Measurements from ENCODE around the gene ADARB2.

The ADARB2 gene

DNA sequence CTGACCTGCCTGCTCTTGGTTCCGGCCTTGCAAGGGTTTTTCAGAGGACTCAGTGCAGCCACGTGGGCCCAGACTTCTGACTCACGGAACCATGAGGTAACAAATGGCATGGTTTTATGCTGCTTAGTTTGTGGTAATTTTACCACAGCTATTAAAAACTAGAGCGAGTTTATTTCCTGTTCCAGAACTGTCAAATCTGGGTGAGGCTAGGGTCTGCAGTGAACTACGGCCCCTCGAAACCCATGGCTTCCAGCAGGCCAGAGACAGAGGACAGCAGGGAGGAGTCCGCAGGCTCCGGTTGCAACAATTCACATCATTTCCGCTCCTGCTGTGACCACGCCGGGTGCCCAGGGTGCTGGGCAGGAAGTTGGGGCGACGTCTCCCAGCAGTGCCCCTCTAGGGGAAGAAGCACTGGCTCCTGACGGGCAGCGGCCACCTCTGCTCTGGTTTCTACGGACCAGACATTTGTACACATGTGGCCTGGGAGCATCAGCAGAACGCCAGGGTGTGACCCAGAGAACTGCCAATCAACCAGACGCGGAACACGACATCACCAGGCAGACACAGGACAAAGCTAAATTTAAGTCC is 74.8 kb downstream of the ADARB2 start:
- DNase-seq (ENCODE audit: low read depth), result no peak

DNA sequence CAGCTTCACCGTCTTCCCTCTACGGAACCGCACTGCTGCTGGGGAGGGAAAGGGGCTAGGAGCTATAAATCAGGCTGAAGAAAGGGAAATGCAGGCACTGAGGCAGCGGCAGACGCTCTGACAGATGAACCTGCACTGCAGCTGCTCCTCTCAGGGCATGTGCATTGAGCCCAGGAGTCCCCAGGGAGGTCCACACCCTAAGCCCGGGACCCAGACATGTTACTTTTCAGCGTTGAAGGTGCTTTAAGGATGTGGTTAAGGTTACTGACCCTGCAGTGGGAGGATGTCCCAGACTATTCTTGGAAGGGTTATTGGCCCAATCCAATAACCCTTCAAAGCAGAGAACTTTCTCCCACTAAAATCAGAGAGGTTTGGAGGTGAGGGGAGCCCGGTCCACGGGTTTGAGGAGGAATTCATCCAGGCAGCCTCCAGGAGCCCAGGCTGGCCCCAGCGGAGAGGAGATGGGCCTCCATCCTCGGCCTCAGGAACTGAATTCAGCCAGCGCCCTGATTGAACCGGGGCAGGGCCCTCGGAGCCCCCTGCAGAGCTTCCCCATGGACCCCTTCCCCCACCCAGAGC is 75.4 kb downstream of the ADARB2 start:
- DNase-seq (ENCODE audit: low read depth), result no peak

DNA sequence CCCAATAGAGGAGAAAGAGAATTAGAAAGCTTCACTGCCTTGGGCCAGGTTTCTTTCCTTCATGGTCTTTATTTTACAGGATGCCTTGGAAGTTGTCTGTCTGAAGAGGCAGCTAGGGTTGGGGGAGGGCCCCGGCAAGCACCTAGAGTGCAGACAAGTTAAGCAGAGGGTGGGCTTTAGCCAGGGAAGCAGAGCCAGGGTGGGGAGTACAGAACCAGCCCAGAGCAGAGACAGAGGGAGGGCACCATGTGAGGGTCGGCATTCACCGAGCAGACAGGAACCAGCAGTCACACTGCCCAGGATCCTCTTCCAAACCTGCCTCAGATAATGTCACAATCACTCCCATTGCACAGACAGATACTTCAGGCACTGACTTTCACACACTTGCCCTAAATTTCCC is 75.9 kb downstream of the ADARB2 start:
- no peak for DNase-seq (ENCODE audit: low read depth)

DNA sequence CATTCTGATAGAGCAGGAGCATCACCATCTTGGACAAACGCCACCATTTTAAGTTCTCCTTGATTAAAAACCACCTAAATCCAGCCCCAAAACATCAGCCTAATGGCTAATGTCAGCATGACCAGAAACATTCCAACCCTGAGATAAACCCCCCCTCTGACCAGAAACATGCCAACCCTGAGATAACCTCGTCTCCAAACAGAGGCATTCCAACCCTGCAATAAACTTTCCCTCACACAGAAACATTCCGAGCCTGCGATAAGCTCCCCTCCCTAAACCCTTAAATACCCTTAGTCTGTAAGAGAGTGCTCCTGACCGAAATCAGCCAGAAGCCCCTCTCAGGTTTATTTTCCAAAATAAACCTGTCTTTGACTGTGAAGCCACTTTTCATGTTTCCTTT is 76.5 kb downstream of the ADARB2 start:
- no peak for DNase-seq (ENCODE audit: low read depth)

DNA sequence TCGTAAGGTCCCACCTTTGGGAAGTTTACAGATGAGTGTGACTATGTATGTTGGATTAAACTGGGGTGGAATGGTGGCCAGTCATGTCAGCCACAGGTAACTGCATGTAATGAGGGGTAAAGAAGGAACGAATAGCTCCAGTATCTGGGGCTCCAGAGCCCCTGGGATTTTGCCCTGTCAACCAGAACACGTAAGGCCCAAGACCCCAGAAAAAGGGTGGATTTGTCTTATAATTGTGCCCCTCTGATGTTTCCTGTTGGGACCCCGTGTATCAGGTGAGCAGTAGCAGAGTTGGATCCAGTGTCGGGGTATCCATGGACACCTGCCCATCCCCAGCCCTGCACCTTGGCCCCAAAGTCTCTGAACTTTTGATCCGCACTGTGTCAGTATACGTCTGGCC is 76.9 kb downstream of the ADARB2 start:
- DNase-seq (ENCODE audit: low read depth), result no peak

DNA sequence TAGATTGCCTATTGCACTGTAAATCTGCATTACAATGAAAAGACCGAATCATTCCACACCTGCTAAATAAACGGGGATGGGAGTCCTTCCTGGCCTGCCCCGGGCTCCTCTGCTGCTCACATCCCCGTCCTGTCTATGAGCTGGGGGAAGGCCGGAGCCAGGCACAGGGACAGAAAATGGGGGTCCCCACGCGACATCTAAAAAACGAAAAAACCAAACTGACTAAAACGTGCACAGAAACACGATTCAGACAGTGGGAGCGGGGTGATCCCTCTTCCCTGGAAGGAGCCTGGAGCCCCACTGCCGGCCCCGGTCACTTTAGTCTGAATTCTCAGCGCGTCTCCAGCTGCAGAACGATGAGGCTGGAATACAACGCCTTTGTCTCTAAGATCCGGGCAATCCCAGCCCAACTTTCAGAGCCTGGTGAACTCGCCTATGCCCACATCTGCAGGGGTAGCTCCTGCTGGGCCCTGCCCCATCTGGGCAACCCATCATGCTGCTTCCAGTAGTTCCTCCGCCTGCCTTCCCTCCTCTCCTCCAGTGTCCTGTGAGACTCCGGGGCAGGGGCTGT is 78.0 kb downstream of the ADARB2 start:
- DNase-seq (ENCODE audit: low read depth), result no peak

DNA sequence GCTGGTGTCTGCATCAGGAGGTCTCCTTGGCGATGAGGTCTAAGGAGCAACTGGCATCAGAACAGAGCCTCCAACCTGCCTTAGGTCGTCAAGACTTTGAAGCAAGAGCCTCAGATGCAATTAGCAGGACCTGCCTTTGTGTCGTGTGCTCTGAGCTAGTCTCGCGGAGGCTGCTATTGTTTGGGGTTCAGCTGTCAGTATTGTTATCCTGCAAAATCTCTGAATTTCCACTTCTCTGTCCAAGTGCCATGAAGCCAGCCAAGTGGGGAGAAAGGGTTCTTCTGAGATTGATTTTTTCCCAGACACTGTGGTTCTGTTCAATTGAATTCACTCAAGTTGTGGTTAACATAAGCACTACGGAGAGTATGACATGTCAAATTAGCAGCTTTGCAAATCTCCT is 78.7 kb downstream of the ADARB2 start:
- DNase-seq (ENCODE audit: low read depth), result no peak

DNA sequence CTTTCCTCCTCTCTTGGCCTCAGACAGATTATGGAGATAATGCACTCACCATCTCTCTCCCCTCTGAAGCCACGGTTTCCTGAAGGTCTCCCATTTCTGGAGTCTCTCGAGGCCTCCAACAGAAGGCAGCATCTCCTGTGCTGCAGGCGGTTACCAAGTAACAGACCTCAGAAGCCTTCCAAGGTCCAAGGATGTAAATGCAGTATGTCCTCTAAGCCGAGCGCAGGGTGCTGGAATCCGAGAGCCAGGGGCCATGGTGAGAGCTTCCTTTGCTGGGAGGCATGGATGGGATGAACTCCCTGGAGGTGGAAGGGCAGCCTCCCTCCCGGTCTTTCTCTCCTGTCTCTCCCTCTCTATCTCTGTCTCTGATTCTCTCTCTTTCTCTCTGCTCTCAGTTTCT is 79.8 kb downstream of the ADARB2 start:
- no peak for DNase-seq (ENCODE audit: low read depth)

DNA sequence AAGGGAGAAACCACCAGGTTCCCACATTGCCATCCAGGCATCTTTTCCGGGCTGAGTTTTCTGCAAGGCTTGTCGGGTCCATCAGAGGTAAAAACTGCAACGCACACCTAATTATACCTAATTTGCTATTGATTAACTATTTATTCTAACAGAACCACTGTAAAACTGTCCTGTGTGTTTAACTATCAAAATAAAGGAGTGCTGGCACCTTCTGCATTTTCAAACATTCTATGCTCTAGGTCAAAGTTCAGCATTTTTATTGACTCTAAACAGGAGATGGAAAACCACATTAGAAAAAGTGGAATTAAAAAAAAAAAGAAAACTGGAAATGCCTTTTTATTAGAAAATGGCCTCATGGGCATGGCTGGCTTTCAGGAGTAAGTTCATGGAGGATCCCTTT is 82.0 kb downstream of the ADARB2 start:
- DNase-seq (ENCODE audit: low read depth), result no peak

DNA sequence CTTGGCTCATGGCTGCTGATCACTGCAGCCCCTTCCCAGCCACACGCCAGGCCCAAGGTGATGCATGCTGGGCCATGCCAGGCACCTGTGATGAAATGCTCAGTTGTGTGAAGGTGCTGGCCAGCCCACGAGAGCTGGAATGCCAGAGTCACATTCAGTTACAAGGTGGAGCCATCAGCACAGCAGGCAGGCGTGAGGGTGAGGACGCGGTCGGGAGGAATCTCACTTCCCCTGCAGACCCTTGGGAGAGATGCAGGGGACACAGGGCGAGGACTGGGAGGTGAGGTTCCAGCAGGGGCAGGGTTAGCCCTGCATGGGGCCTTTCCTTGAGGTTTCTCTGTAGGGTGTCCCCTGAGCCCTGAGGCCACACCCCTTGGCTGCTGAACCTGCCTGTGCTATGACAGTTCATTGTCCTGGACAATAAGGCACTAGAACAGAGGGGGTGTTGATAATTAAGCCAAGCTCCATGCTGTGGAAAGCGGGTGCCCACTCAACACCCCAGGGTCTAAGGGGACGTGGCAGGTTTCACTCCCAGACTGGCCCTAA is 82.4 kb downstream of the ADARB2 start:
- no peak for DNase-seq (ENCODE audit: low read depth)

DNA sequence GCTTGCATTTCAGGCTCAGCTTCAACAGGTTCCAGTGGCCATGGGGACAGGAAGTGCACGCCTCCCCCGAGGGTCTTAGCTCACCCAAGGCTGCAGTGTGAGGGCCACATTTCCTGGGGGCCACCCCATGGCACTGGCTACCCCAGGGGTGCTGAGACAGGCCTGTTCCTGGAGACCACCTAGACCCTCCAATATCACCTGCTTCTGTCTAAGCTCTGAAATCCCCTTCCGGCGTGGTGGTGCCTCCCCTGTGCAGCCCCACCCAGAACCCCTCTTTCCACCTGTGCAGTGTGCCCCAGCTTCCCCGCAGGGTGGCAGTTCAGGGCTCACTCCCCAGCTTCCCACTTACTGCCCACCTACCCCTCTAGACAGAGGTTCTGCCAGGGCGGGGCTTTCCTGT is 83.1 kb downstream of the ADARB2 start:
- no peak for DNase-seq (ENCODE audit: low read depth)

DNA sequence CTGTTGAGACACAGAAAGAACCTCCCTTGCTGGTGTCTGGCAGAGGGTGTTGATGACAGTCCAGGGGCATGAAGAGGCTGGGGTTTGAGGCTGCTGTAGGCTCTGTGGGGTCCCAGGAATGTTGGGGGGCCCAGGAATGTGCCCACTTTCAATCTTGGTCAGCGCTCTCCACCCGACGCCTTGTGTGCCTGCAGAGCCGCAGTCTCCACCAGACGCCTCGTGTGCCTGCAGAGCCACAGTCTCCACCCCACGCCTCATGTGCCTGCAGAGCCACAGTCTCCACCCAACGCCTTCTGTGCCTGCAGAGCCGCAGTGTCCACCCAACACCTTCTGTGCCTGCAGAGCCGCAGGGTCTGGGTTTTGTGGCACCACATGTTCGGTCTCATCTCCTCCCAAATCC is 84.0 kb downstream of the ADARB2 start:
- DNase-seq (ENCODE audit: low read depth), result no peak

DNA sequence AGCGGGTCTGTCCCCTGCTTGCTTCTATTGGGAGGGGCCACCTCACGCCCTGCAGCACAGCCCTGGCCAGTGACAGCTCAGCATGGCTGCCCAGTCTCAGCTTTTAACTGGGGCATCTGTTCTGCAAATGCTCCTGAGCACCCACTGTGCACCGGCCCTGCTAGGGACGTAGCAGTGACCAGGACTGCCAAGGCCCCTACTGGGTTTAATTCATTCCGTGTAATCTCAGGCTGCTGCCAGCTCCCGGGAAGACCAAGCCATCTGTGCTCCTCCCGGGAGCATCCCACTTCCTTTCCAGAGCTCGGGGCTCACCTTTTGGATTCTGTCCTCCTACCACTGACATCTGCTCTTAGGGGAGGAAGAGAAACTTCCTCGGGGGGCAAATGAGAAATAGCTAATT is 85.2 kb downstream of the ADARB2 start:
- DNase-seq (ENCODE audit: low read depth), result no peak

DNA sequence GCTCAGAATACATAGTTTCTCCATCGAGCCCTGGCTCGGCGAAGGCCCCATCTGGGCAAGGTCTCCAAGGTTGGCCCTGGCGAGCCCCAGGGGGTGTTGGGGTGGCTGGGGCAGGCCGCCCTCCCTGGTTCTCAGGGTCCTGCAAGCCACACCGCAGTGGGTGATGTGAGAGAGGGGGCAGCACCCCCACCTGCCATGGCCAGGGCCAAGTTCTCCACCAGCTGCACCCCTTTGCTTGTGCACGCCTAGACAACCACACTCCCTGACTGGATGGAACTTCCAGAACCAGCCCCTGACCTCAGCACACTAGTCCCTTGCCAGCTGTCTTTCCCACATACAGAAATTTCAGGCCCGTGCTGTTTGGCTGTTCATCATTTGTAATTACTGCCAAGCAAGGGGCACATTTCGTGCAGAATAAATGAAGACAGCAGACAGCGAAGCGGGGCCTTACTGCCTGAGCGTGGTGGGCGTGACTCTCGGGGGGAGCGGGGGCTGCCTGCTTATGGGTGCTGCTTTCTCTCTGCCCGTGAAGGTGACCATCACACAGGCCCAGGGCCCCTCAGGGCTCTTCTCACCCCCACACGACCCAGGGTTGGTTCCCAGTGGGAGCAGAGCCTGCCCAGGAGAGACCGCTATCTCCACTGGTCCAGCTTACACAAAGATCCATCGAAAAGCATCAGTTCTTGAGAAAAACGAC is 85.9 kb downstream of the ADARB2 start:
- no peak for DNase-seq (ENCODE audit: low read depth)

DNA sequence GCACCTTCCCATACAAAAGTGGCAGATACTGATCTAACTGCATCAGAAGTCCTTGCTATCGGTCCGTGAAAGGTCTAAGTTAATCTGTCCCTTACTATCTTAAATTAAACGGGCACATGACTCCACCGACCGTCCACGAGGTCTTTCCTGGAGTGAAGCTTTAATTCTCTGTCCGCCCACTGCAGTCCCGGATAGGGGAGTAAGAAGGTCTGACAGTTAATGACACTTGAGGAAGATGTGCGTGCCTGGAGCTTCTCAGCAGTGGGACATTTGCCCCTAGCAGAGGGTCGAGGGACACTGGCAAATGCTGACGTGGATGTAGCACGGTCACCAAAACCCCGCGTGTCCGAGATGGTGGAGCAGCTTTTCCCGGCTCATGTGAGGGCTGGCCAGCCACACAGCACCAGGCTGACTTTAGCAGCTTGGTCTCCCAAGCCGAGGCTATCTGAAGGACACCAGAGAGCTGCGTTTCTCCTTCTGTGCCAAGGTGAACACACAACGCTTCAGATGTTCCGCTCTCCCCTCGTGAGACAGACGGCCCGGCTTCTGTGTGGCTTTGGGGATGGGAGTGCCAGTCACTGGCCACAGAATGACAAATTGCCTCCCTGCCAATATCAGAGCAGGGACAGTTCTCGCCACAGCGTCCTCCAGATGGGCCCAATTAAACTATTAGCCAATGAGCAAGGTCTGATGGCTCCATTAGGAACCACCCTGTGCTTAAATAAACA is 86.6 kb downstream of the ADARB2 start:
- DNase-seq (ENCODE audit: low read depth), result no peak

DNA sequence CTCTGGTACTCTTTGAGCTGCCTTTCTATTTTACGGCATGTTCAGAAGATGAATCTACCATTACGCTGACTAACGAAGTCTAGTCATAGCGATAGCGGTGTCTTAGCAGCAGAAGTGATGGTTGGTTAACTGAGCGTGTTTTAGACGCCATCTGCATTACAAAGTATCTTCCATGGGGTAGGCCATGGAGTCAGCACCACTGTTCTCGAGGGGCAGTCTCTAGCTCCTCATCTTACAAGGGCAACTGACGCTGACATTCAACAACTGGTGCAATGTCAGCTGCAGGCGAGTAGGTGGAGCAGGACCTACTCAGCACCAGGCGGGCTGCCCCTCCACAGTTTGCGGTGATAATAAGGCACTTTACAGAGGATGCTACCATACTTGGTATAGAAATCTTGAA is 88.7 kb downstream of the ADARB2 start:
- no peak for DNase-seq (ENCODE audit: low read depth)

DNA sequence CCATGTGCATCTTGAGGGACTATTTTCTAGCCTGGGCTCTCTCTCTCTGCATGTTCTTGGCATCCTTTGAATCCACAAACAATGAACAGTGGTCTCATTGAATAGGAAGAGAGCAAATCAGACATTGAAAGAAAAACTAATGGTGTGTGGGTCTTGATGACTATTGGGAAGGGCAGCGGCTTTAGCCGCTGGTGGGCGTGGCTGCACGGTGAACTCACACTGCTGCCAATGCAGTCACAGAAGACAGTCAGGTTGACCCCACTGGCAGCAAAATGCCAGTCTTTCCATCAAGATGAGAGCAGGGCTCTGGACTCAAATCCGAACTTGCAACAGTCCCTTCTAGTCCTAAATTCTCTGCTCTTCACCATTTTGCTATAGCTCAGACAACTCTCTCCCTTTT is 91.0 kb downstream of the ADARB2 start:
- DNase-seq (ENCODE audit: low read depth), result no peak

DNA sequence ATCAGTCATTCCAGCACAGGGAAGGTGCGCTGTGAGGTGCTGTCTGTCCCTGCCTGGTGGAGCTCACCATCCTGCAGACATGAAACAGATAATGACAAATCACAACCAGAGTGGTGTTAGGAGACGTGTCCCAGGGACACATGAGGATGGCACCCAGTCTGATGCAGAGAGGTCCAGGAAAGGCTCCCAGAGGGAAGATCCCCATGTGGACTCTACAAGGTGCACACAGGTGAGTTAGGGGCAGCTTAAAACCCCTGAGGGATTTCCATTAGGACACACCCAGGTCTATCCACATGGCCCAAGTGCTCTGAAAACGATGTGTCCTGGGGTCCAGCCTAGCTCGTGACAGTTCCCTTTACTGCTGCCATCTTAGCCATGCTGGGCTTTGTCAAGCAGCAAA is 91.4 kb downstream of the ADARB2 start:
- no peak for DNase-seq (ENCODE audit: low read depth)

DNA sequence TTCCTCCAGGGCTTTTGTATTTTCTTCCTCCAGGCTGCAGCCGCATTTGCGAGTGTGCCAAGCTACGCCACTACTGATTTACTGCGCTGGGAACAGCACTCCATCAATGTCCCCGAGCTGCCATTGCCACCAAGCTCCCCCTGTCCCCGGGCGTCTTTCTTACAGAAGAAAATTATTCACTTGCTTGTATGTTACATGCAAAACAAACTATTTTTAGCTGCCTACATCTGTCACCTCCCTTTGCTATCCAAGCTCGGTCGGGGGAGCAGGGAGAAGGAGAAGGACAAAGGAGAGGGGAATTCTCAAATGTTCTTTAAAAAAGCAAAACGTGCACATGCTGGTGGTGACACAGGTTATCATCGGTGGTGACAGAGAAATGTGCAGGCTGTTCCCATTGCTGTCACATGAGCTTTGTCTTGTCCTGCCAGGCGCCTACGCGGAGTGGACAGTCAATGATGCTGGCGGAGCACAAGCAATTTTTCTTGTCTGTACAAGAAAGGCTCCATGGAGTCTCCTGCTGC is 93.1 kb downstream of the ADARB2 start:
- DNase-seq (ENCODE audit: low read depth), result no peak

DNA sequence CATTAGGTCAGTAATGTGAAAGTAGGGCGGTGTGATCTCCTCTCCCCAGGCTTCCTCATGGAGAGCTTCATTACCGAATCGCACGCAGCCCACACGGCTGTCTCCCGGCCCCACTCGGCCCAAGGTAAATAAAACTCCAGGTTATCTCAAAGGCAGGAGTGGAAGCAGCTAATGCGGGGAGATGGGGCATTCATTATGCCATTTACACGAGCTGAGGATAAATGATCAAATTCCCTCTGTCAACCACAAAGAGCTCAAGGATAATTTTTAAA is 93.5 kb downstream of the ADARB2 start:
- no peak for DNase-seq (ENCODE audit: low read depth)

DNA sequence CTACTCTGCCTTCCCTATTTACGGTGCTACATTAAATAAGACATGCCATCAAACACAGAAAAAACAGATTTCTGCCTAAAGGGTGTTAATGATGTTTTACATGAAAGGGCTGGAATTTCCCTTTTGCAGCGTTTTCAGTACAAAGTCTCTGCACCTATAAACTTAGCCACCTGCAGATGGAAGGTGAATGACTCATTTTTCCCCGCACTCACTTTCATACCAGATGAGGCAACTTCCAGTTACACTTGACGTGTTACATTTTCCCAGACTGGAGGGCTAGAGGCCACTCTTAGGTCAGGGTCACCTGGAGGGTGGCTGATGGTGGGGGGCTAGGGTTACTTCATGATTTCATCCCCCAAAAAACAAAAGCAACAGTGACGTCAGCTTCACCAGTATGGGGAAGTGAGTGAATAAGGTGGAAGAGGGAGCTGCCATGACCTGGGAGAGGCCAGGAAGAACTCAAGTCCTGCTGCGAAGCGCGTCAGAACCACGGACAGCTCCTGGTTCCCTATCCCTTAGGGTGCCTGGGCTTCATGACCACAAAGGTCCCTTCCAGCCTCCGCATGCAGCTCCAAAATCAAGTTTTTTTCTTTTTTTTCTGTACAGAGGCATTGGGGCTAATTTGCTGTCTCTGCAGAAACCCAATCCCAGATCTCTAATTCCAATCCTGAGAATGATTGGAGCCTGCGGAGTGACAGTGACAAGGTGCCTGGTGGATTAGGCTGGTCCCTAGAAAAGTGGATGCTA is 94.0 kb downstream of the ADARB2 start:
- no peak for DNase-seq (ENCODE audit: low read depth)

DNA sequence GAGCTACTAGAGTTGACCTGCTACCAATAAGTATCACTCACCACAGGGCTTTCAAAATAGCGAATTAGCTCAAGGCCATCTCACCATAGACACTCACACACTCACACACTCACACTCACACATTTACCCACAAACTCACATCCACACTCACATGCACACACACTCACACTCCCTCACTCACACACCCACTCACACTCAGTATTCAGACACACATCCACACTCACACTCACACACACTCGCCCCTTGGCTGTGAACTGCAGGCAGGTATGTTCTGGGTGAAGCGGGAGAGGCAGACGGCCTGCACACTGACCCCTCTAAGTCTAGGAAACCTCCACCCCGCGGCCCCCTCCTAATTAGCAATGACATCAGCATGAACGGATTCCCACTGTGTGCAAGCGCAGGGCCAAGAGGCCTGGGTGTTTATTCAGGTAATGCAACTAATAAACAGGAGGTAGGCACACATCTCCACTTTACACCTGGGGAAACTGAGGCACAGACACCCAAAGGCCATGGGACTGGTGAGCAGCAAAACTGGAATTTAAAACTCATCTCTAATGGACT is 94.6 kb downstream of the ADARB2 start:
- DNase-seq (ENCODE audit: low read depth), result no peak
